Sigmoid colon (tissue), 7 donors: ENCODE data around the gene CCDC187. TPM values are rescaled to one million over a fixed set of nuclear protein-coding genes. Genes with fewer than 3 reads are reported as not detected.

Experiments used
- DNase-seq: peaks from one replicate; pipeline ENCODE4 v3.0.0-alpha.2; 2019
- H3K27ac ChIP-seq, 4 donors: fragments of 200-600 bp; sonication (generic); one replicate each; pipeline ENCODE4 v1.5.1; 2016 to 2019; ENCODE audit warnings: mild to moderate bottlenecking in 1 of 4
- H3K27me3 ChIP-seq, 3 donors: fragments of 200-600 bp; sonication (generic); one replicate each; pipeline ENCODE4 v1.5.1; 2019; ENCODE audit warnings: mild to moderate bottlenecking in 1 of 3
- H3K36me3 ChIP-seq, 4 donors: fragments of 200-600 bp; sonication (generic); one replicate each; pipeline ENCODE4 v1.5.1; 2016 to 2019
- H3K4me1 ChIP-seq, 4 donors: fragments of 200-600 bp; sonication (generic); one replicate each; pipeline ENCODE4 v1.5.1; 2017 to 2019
- H3K4me3 ChIP-seq, 4 donors: fragments of 200-600 bp; sonication (generic); one replicate each; pipeline ENCODE4 v1.5.1; 2017 to 2019; ENCODE audit warnings: mild to moderate bottlenecking in 2 of 4, moderate library complexity in 1 of 4
- H3K9me3 ChIP-seq, 4 donors: fragments of 200-600 bp in 3 of 4; sonication (generic) in 3 of 4; one replicate each; pipeline versions ENCODE4 v1.5.1 to v1.6.1; 2013 to 2019
- EP300 ChIP-seq, 4 donors: sonication (generic); formaldehyde crosslinking; IDR thresholded peaks; one replicate each; pipeline ENCODE4 v1.6.1; 2017; ENCODE audit warnings: antibody characterized with exemption in 4 of 4
- POLR2A ChIP-seq, 2 donors: fragments of 450-650 bp; IDR thresholded peaks; one replicate each; pipeline ENCODE4 v1.6.1; 2016; ENCODE audit warnings: antibody characterized with exemption in 2 of 2, mild to moderate bottlenecking in 2 of 2, moderate library complexity in 2 of 2
- POLR2AphosphoS5 ChIP-seq, 4 donors: sonication (generic); formaldehyde crosslinking; IDR thresholded peaks; one replicate each; pipeline ENCODE4 v1.6.1; 2017; ENCODE audit warnings: antibody characterized with exemption in 4 of 4
- WGBS, 2 donors: extraction: QIAGEN DNeasy Blood & Tissue Kit; methylation state at CpG; one replicate each; pipeline ENCODE4 v1.1.7; 2013; 5-methylcytosine and 5-hydroxymethylcytosine counted together
- intact Hi-C: fragments of 100-400 bp; cut with DNase I; formaldehyde crosslinking; loops from one replicate; pipeline ENCODE4 v1.15.1; 2023
- polyA plus RNA-seq, 3 donors: library from polyadenylated mRNA; stranded (reverse); fragments of 200-250 nt; gene quantifications; one replicate each; pipeline ENCODE4 v1.2.3, GENCODE V29; 2013
- total RNA-seq, 4 donors: library from RNA; depleted of rRNA; stranded (reverse); fragments of >200 nt; gene quantifications; one replicate each; pipeline ENCODE4 v1.1.0, GENCODE V29; 2016
- TF ChIP-seq, protein P1 (sequence below), 4 experiments: fragments of 450-650 bp in 3 of 4; fragments of 200-600 bp in 1 of 4; IDR thresholded peaks; one replicate each; pipeline ENCODE4 v1.5.1; 2016 to 2019; ENCODE audit warnings: antibody characterized with exemption in 4 of 4, mild to moderate bottlenecking in 3 of 4, moderate library complexity in 2 of 4
- donor health status: healthy with polysubstance abuse.
- donor health status: Bipolar disorder and iron deficiency.
- donor health status: healthy.

Gene CCDC187
- total and polyA plus RNA-seq, 7 donors = 0.32 TPM; not detected in 6

DNA sequence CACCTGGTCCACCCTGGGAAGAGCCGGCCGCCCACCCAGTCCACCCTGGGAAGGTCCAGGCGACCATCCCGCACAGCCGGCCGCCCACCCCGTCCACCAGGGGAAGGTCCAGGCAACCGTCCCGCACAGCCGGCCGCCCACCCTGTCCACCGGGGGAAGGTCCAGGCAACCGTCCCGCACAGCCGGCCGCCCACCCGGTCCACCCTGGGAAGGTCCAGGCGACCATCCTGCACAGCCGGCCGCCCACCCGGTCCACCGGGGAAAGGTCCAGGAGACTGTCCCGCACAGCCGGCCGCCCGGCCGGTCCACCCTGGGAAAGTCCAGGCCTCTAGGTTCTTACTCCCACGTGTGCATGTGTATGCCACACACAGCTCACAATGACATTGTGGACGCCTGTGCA, 51.6 kb downstream of the CCDC187 start:
- 93% methylated on average over 29 of the region's 29 CpGs for WGBS, 2 donors
- TF ChIP-seq, protein P1, sequence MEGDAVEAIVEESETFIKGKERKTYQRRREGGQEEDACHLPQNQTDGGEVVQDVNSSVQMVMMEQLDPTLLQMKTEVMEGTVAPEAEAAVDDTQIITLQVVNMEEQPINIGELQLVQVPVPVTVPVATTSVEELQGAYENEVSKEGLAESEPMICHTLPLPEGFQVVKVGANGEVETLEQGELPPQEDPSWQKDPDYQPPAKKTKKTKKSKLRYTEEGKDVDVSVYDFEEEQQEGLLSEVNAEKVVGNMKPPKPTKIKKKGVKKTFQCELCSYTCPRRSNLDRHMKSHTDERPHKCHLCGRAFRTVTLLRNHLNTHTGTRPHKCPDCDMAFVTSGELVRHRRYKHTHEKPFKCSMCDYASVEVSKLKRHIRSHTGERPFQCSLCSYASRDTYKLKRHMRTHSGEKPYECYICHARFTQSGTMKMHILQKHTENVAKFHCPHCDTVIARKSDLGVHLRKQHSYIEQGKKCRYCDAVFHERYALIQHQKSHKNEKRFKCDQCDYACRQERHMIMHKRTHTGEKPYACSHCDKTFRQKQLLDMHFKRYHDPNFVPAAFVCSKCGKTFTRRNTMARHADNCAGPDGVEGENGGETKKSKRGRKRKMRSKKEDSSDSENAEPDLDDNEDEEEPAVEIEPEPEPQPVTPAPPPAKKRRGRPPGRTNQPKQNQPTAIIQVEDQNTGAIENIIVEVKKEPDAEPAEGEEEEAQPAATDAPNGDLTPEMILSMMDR (IDR thresholded peaks at IDR 0.05) = no peak
- TF ChIP-seq POLR2AphosphoS5 (IDR thresholded peaks at IDR 0.05) (no peak), EP300 (IDR thresholded peaks at IDR 0.05) (no peak), POLR2A (IDR thresholded peaks at IDR 0.05) (no peak)
- Histone ChIP-seq H3K4me1 (no peaks in the 10 kb centered on the region), H3K36me3 (no peaks in the 10 kb centered on the region), H3K9me3 (no peaks in the 10 kb centered on the region), H3K27me3 (peaks cover 0 to 29% (median 4%) of the 10 kb centered on the region in 3 donors), H3K4me3 (no peak overlapping the region), H3K27ac (no peak overlapping the region)
- DNase-seq = no peak
- intact Hi-C loops = no loop called here

DNA sequence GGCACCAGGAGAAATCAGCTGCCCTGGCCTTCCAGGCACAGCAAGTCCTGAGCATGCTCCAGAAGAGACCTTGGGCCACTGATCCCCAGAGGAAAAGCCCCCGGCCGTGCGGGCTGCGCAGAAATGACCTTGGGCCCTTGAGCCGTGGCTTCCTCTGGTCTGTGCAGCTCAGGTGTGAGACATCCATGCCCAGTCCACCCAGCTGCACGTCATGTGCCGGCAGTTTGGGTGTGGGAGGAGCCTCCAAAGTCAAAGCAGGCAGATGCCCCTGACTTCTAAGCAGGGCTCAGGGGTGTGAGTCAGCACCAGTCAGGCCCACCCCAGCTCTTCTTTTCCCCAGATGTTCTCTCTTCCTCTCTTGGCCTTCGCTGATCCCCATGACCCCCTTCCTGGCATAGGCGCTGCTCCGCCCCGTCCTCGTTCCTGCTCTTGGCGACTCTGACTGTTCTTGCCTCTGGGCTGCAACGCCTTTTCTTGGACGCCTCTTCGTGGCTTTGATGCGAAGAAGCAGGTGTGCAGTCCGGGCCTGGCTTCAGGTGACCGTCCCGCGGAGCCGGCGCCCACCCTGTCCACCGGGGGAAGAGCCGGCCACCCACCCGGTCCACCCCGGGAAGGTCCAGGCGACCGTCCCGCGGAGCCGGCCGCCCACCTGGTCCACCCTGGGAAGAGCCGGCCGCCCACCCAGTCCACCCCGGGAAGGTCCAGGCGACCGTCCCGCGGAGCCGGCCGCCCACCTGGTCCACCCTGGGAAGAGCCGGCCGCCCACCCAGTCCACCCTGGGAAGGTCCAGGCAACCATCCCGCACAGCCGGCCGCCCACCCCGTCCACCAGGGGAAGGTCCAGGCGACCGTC, 52.4 kb downstream of the CCDC187 start:
- intact Hi-C loops = no loop called here
- H3K9me3 ChIP-seq = no peaks in the 10 kb centered on the region
- TF ChIP-seq POLR2A (IDR thresholded peaks at IDR 0.05) (no peak), EP300 (IDR thresholded peaks at IDR 0.05) (no peak), POLR2AphosphoS5 (IDR thresholded peaks at IDR 0.05) (no peak)
- TF ChIP-seq, protein P1 (IDR thresholded peaks at IDR 0.05) = no peak
- no peak for DNase-seq
- no peaks in the 10 kb centered on the region for H3K4me1 ChIP-seq
- 86 to 89% methylated on average over 48 to 50 of the region's 50 CpGs for WGBS, 2 donors
- H3K27ac ChIP-seq = no peak overlapping the region
- H3K4me3 ChIP-seq = no peak overlapping the region
- H3K36me3 ChIP-seq = no peaks in the 10 kb centered on the region
- H3K27me3 ChIP-seq = peaks cover 0 to 29% (median 4%) of the 10 kb centered on the region in 3 donors

DNA sequence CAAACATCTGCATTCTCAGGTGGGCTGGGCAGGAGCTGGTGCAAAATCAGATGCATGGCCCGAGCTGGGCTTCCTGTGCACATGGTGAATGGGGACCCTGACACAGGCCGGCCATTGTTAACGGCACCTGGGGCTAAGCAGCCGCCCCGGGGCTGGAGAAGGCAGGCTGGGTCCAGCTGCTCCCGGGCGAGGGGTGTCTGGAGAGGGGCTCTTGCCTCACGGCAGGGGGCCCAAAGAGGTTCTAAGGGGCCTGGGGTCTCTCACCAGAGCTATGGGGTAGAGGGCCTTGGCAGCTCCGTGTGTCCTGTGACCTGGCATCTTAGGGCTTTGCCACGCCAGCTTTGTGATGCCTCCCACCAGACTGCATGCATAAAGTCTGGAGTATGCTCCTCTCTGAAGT, 53.2 kb downstream of the CCDC187 start:
- peaks cover 0 to 4% (median 0%) of the 10 kb centered on the region in 4 donors for H3K4me1 ChIP-seq
- H3K27ac ChIP-seq = no peak overlapping the region
- no peak for TF ChIP-seq POLR2AphosphoS5 (IDR thresholded peaks at IDR 0.05)
- TF ChIP-seq, protein P1 (IDR thresholded peaks at IDR 0.05) = no peak
- no peak for TF ChIP-seq POLR2A (IDR thresholded peaks at IDR 0.05)
- TF ChIP-seq EP300 (IDR thresholded peaks at IDR 0.05) = no peak
- H3K36me3 ChIP-seq = no peaks in the 10 kb centered on the region
- intact Hi-C loops = no loop called here
- peaks cover 0 to 23% (median 0%) of the 10 kb centered on the region in 3 donors for H3K27me3 ChIP-seq
- no peak for DNase-seq
- H3K4me3 ChIP-seq = no peak overlapping the region
- WGBS, 2 donors = 60 to 68% methylated on average over 10 of the region's 10 CpGs
- no peaks in the 10 kb centered on the region for H3K9me3 ChIP-seq

DNA sequence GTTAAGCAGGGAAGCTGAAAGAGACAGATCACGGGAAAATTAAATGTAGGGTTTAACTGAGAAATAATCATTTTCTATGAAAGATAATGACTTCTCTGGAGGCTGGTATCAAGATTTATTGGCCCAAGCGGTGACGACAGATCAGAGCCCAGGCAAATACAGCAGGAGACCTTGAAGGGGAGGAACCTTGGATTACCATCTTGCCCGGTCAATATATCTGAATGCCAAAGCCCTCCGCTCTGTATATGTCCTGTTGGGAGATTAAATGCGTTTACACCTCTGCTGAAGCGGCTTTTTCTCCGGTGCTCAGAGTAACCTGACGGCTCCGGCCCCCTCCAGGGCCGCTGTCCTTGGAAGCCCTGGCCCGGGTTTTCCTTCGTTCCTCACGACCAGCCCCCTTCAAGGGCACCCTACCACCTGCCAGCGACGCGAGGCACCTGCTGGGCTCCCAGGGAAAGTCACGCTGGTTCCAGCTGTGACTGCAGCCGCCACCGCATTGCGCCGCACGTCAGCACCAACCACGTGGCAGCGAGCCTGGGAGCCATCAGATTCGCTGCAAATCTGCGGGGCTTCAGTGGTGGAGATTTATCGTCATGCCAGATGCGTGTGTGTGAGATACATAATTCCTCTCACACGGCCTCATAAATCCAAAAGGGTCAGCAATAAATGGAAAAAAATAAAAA, 53.9 kb downstream of the CCDC187 start:
- H3K4me3 ChIP-seq = no peak overlapping the region
- peaks cover 0 to 8% (median 3%) of the 10 kb centered on the region in 4 donors for H3K4me1 ChIP-seq
- no peaks in the 10 kb centered on the region for H3K36me3 ChIP-seq
- H3K9me3 ChIP-seq = no peaks in the 10 kb centered on the region
- 27 to 64% methylated on average over 30 of the region's 30 CpGs for WGBS, 2 donors
- TF ChIP-seq POLR2AphosphoS5 (IDR thresholded peaks at IDR 0.05) (no peak), EP300 (IDR thresholded peaks at IDR 0.05) (no peak), POLR2A (IDR thresholded peaks at IDR 0.05) (no peak)
- TF ChIP-seq, protein P1 (IDR thresholded peaks at IDR 0.05) = no peak
- peaks cover 0 to 17% (median 0%) of the 10 kb centered on the region in 3 donors for H3K27me3 ChIP-seq
- no peak for DNase-seq
- no peak overlapping the region for H3K27ac ChIP-seq
- intact Hi-C loops = loop anchor here (10.0 kb wide), 1 partner anchor 285 kb away; the partner anchor contains the start of gene UBAC1
